Astrocyte of the hippocampus (primary cell): ENCODE data around the gene ATCAY.

Experiments used
- DNase-seq: peaks from one replicate; pipeline ENCODE4 v3.0.0; 2011; ENCODE audit warnings: low read depth, low spot score

The ATCAY gene

DNA sequence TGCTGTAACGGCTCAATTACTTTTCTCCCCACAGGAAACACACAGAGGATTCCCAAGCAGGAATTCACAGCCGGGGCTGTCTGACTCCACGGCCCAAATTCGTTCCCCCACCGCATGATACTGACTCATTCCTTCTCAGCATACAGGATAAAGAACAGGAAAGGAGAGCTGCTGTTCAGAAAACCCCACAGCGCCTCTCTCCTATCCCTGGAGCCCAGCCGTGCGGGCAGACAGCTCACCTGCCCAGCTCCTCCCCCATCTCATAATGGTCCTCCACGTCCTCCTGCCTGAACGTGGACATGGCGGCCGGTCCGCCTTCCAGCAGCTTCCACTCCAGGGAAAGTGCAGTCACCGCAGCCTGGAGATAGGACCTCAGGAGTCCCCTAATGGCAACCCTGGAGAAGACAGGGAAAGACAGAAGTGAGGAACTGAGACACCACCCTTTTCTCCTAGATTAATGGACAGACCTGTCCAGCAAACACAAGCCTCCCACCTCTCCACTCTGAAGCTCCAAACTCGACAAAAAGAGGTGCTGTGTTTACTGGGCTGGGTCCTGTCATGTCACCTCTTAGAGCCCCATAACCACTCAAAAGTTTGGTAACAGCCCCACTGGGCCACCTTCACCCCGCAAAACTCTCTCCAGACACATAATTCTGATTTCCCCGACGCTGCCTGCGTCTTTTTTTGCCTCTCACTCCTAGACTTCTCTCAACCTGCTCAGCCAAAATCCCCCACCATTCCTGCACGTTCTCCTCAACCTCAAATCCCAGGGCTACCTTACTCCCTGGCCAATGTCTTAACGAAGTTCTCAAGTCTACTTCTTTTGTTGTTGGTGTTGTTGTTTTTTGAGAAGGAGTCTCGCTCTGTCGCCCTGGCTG lies 89.2 kb downstream of the ATCAY start:
- peak; percentile 90 for DNase-seq

DNA sequence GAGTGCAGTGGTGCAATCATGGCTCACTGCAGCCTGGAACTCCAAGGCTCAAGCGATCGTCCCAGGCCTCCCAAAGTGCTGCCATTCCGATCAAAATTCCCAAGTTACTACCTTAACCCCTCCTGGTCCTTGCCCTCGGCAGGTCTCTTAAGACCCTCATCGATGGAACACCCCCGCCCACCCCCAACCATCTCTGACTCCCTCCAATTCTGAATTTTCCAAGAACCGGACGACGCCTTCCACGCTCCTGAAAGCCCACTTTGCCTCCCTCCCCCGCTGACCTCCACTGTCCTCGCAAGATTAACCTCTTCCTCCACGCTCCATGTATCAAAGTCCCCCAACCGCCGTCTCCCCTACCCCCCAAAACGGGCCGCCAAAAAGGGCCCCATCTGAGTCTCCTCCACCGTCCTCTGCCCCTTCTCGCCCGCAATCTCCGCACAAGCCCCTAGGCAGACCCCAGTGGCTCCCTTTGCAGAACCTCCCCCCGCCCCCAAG lies 89.9 kb downstream of the ATCAY start:
- no peak for DNase-seq

DNA sequence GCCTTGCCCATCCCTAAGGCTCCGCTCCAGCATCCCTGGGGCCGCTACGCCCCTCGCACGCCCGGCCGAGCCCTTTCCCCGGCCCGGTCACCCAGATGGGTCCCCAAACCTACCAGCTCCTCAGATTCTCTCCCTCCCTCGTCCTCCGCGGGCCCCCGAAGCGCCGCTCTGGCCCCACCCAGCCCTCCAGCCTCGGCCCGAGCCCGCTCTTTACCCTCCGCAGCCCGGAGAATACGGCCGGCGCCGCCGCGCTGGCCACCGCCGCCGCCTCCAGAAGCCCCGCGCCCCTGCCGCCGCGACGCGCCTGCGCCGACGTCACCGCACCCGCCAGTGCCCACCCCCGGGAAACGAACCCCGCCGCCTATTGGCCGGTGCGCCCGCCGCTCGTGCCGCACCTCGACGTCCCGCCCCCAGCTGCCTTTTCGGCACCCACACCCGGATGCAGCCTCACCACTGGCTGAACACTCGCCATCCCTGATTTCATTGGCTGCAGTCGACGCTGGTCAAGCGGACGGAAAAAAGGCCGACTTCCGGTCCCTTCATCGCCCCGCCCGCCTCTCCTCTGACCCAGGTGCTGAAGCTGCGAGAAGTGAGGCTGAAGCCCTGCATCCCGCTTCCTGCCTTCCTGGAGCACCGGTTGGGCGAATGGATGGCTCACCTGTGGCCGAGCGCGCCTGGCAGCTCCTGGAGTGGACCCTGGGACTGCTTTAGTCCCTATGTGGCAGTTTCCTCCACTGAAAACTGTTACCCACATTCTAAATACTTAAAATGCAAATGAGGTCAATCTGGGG lies 90.5 kb downstream of the ATCAY start, which contains the start of gene DAPK3:
DAPK3 (minus strand) TSS at position 292 of the 791 bp plus-strand sequence. CDS start 1,364 bp downstream, outside the sequence.
- peak; percentile 99 for DNase-seq

DNA sequence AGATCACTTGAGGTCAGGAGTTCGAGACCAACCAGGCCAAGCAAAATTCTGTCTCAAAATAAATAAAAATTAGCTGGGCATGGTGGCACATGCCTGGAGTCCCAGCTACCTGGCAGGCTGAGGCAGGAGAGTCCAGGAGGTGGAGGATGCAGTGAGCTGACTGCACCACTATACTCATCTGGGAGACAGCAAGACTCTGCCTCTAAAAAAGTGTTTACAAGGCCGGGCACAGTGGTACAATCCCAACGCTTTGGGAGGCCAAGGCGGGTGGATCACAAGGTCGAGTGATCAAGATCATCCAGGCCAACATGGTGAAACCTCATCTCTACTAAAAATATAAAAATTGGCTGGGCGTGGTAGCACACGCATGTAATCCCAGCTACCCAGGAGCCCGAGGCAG lies 94.7 kb downstream of the ATCAY start:
- no peak for DNase-seq

DNA sequence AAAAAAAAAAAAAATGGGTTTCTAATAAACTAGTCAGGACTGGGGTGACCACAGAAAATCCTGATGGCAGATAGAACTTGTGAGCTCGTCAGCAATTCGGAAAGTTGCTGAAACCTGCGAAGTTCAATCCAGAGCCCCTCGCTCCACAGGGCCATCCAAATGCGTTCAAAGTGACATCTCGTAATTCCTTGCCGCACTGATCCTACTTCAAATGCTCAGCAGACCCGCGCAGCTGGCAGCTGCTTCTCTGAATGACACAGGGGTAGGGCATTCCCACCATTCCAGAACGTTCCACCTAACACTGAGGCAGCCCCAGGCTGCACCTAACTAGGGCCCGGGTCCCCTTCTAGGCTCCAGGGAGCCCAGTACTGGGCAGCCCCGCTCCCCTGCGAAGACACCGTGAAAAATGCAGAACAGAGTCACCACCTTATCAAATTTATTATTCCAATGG lies 95.2 kb downstream of the ATCAY start:
- no peak for DNase-seq

DNA sequence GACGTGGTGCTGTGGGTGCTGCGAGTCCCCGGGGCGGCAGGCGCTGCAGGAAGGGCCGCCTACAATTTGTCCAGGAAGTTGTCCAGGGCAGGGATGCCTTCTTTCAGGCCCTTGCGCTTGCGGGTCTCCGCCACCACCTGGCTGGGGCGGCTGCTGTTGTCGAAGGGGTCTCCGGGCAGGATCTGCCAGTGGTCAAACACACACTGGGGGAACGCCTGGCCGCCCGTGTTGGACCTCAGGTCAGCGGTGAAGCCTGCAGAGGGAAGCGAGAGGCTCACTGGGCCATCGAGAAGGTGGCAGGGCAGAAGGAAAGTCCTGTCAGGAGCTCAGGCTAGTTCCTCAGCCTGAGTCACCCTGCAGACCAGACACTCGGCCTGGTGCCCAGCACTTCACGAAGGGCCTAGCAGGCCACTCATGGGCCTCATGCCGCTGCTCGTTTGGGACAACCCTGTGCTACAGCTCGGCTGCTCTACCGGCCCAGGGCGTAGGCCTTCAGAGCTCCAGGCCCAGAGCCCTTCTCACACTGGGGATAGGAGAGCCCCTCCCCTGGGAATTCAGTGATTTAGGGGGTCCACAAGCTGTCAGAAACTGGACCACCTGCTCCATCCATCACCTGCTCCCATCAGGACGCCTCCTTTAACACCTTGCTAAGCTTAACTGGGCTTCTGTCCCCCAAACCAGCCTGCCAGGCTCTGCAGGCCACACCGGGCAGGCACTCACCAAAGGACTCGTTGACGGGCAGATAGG lies 96.2 kb downstream of the ATCAY start:
- peak; percentile 85 for DNase-seq
